Measurements from ENCODE around the gene CTNND2. TPM values are rescaled to one million over a fixed set of nuclear protein-coding genes. Genes with fewer than 3 reads are reported as not detected.

The CTNND2 gene
- total RNA-seq, 1 donor from 2014 or later, result 10.1 TPM

DNA sequence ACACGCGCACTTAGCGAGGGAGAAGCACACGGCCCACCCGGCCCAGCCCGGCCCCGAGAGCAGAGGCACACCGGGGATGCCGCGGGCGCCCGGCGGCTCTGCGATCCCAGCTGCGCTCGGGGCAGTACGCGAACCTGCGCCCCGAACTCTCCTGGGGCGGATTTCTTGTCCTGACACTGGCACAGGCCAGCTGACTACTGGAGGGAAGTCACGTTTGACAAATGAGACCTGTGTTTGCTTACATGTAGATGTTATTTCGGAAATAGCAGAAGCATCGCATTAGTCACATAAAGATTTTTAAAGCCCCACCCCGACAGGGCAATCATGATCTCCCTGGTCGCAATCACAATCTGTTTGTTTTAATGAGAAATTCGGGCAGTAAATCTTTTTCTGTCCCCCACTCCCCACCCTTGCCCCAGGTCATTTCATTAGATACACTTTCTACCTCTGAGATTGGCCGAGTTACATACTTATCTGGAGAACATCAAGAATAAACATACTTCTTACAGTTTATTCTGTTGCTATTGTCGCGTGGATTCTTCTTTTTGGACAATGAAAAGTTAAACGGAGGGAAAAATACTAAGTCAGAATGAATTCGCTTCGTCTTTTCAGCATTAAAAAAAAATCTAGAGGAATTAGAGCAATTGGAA, 518.9 kb downstream of the CTNND2 start:
- intact Hi-C loops (cut with DNase I), result no loop called here
- DNase-seq (ENCODE audit: low spot score), result no peak
- ATAC-seq, result peak; percentile 25

DNA sequence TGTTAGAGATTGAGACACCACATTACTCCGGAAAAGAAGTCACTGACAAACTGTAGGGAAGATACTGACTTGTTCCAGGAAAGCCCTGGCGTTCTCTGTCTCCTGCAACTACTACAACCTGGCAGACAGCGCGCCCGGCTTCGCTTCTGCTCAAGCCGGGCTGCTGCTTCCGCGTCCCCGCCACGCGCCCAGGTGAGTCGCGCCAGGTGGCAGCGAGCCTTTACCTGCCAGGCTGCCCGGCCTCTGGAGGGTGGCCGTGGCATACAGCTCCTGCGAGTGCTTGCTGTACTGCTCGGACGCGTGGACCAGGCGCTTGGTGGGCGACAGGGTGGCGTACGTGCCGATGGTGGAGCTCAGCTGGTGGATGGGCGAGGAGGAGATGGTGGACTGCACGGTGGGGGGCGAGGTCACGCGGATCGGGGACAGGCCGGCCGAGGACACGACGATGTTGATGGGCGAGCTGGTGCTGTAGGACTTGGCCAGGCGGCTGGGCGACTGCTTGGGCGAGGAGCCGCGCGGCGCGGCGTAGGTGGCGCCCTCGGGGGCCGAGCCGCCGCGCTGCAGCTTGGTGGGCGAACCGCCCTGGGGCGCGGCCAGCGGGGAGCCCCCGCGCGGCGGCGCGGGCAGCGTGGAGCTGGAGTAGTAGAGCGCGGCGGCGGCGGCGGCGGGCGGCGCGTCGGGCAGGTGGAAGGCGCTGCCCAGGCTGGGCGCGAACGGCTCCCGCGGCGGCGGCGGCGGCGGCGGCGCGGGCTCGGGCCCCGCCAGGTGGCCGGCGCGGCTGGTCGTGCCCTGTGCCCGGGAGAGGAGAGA, 519.6 kb downstream of the CTNND2 start:
- DNase-seq (ENCODE audit: low spot score), result no peak
- intact Hi-C loops (cut with DNase I), result no loop called here
- ATAC-seq, result peak; percentile 49

DNA sequence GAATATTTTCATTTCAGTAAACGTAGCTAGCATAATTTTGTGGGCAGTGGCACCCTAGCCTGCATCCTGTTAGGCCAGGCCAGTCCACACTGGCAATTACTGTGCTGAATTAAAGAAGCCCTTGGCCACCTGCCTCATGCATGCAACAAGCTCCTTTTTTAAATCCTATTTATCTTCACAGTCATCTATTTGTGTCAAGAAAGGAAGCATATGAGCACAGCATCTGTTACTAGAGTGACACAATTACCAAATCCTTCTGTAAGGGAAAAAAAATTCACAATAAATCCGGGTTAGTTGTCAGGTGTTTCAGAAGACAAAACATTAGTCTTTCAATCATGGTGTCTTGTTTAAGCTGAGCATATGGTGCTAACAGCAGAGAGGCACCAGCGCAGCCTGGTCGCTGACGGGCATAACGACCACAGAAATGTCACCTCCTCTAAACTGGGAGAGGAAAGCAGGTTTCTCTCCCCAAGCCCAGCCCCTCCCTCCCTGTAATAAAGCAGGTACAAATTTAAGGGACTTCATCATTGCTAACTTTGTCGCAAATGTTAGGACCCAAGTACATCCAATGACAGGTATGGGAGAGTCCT, 520.6 kb downstream of the CTNND2 start:
- no peak for DNase-seq (ENCODE audit: low spot score)
- ATAC-seq, result no peak
- intact Hi-C loops (cut with DNase I), result no loop called here

DNA sequence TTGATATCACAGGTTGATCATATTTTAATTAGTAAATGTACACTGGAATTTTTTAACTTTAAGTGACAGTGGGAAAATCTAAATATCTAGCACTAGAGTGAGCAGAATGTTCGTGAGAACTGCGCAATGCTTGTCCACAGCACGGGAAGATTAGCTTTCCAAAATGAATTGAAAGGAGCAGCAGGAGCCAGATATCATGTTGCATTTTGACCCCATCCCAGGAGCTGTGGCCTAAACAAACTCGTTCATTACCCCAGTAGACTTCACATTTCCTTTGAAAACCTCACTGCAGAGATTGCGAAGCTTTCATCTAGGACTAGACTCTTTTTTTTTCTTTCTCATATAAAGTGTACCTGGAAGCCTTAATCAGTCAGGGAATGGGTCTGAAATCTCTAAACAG, 525.8 kb downstream of the CTNND2 start:
- intact Hi-C loops (cut with DNase I), result no loop called here
- ATAC-seq (peak; percentile 87), DNase-seq (ENCODE audit: low spot score) (no peak)

DNA sequence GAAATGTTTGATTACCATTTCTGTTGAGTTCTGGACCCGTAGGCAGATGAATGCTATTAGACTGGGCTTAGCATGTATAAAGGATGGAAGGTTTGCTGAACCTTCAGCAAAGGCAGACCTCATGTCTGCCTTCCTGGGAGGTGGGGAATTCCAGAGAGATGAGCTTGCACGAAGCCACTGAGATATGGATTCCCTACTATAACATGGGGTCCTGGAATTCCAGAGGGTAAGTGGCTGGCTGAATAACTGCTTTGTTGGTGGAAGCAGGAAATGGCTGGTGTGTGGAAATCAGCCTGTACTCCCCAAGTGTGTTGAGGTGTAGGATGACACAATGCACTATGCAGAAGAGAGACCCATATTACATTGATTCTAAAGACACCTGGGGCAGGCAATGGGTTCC, 526.4 kb downstream of the CTNND2 start:
- intact Hi-C loops (cut with DNase I), result no loop called here
- ATAC-seq (peak; percentile 28), DNase-seq (ENCODE audit: low spot score) (no peak)

DNA sequence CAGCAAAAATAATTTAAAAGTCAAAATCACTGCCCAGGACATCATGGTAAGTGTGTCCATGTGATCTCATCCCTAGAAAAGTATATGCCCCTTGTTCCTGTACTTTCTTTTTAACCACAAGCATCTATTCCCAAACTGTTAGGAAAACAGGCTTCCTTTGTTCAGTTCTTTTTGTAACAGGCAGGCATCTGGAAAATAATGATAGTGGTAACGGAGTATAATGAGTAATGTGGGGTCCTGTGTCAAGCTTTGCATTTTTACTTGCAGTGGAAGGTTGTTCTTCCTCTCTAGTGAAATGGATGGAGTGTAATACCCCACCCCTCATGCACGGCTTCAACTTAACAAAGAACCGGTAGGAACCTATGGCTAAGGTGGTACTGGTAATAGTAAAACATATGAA, 532.1 kb downstream of the CTNND2 start:
- intact Hi-C loops (cut with DNase I), result no loop called here
- ATAC-seq (peak; percentile 51), DNase-seq (ENCODE audit: low spot score) (no peak)

DNA sequence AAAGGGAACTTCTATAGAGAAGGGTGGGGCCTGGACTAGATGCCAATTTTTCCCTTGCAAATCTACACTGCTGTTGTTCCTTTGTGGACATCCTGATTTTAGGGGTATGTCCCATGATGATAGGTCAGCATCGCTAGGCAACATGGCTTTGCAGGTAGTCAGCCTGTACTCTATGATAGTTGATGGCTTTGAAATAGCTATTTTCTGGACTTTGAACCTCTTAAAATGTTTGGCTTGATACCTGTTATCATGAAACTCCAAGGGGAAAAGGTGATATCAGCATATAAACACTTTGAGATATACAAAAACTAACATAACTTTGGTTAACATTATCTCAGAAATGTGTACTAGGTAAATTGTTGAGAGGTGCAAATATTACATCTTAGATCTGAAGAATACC, 533.2 kb downstream of the CTNND2 start:
- intact Hi-C loops (cut with DNase I), result no loop called here
- DNase-seq (ENCODE audit: low spot score) (no peak), ATAC-seq (no peak)

DNA sequence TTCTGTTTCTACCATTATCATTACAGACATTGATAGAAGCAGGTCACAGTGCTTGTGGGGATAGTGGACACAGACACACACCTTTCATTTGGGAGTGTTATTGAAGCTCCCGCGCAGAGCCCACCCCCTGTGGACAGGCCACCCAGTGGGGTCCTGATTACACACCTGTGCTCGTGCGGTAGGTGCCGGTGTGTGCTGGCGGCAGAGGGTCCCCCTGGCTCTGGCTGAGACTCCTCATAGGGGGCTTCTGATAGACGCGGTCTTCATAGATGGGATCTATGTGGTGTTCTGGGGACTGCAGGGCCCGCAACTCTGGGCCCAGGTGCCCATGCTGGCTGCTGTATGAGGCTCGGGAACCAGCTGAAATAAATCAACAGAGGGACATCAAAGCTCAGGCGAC, 539.7 kb downstream of the CTNND2 start:
- no peak for DNase-seq (ENCODE audit: low spot score)
- no peak for ATAC-seq
- intact Hi-C loops (cut with DNase I), result no loop called here

DNA sequence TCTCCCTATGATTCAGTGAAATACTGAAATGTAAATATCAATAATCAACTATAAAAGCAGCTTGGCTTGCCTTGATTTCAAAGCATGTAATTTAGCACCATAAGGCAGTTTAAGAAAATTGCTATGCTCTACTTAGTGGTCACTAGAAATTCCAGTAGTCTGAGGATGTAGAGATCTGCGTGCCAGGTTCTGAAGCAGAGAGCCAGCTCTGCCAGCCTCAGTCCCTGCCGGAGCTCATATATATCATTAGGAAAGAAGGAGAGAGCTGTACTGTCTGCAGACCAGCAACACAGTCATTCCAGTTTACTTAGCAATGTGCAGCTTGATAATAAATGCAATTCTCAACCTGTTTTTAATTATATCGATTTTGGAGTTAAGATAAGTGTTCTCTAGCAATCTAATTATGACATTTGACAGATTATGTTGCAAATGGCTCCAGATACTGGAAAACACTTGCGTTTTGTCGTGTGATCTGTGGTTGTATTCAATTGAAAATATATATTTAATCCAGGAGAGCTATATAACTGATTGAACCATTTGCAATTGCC, 540.5 kb downstream of the CTNND2 start:
- no peak for ATAC-seq
- intact Hi-C loops (cut with DNase I), result no loop called here
- DNase-seq (ENCODE audit: low spot score), result no peak

DNA sequence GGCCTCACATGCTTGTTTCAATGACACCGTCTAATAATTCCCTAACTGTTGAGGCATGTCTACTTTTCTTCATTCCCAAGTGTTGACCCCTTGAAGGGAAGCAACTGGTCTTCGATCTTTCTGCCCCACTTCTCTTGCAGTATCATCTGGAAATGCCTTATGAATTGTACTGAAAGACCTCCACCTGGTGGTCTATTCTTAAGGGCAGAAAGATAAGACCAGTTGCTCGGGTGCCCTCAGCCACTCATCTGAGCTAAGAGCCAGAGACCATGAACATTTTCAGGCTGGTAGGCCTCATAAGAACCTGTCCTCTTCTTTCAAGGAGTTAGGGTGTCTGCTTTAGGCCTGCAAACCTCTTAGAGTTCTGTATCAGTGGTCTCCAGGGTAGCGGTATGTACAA, 542.5 kb downstream of the CTNND2 start:
- ATAC-seq (no peak), DNase-seq (ENCODE audit: low spot score) (no peak)
- intact Hi-C loops (cut with DNase I), result no loop called here

DNA sequence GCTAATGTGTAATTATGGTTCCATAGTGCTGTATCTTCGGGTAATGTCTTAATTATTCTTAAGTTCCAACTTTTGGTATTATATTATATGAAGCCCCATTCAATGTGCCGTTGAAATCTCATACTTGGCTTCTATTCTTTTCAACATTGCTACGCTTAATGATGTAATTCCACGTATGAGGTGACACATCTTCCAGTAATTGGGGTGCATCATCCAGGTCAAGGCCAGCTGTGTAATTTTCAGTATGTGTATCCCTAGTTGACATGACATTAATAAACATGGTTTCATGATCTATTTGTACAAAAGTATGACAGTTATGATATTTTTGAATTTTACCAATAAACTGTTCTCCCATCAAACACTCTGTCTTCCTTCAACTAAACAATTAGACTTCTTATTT, 546.3 kb downstream of the CTNND2 start:
- DNase-seq (ENCODE audit: low spot score), result no peak
- ATAC-seq, result no peak
- intact Hi-C loops (cut with DNase I), result no loop called here

DNA sequence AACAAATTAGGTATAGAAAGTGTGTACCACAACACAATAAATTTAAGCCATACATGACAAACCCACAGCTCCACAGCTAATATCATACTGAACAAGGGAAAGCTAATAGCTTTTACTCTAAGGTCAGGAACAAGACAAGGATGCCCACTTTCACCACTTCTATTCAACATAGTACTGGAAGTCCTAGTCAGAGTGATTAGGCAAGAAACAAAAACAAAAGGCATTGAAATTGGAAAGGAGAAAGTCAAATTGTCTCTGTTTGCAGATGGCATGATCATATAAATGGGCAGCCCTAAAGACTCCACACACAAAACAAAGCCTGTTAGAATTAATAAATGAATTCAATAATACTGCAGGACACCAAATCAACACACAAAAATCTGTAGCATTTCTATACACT, 548.8 kb downstream of the CTNND2 start:
- DNase-seq (ENCODE audit: low spot score), result no peak
- no peak for ATAC-seq
- intact Hi-C loops (cut with DNase I), result no loop called here

DNA sequence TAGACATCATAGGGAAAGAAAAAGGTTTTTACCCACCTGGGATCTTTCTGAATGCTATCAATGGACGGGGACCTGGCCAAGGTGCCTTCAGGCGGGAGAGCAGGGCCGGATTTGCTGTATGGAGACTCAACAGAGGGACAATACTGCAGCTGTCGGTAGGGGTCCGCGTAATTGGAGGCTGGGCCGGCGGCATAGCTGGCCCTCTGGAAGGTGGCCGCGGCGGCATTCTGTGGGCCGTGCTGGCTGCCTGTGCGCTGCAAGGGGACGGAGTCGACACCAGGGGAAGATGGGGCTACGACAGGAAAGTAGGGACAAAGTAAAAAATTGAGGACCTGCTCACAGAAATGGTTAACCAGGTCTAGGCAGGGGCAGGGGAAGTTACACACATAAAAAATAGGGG, 557.9 kb downstream of the CTNND2 start:
- intact Hi-C loops (cut with DNase I), result no loop called here
- ATAC-seq, result no peak
- no peak for DNase-seq (ENCODE audit: low spot score)

DNA sequence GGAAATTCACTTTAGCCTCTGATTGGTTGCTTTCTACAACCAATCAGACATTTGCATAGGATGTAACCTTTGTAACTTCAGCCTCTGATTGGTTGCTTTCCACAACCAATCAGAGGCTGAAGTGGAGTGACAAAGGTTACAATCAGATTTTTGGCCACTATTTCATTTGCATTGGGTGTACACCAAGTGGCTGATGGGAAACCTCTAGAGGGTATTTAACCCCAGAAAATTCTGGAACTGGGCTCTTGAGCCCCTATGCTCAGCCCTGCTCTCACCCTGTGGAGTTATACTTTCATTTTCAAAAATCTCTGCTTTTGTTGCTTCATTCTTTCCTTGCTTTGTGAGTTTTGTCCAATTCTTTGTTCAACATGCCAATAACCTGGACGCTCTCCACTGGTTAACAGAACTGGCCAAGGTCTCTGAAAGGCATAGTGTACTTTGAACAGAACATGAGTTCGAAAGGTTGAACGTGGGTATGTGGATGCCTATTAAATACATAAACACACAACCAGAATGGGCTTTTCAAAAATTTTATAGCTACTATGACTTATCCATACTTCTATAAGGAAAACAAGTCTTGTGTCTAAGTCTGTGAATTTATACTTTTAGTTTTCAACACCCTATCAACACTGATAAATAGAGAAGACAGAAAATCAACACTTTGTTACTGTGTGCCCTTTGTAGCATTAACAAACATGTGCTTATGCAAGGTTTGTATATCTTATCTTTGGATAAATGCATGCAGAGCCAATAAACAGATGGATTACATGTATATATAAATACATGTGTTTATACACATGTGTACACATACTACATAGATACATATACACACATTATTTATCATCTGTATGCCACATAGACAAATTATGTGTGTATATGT, 568.1 kb downstream of the CTNND2 start:
- no peak for ATAC-seq
- intact Hi-C loops (cut with DNase I), result no loop called here
- DNase-seq (ENCODE audit: low spot score), result no peak

DNA sequence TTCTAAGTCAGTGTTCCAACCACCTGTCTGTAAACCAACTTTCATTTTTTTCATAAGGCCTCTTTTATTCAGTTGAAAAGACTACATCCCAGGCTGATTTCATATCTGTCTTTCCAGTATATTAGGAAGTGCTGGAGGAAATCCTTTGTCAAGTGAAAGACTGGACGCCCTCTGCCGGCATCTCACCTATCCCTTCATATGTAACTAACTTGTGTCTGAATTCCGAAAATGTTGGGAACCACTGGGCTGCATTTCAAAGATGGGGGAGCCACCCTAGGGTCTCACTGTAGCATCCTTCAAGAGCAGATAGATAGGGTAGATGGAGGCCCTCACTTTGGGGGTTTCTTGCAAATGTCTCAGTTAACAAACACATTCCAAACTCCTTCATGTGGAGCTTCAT, 569.8 kb downstream of the CTNND2 start:
- intact Hi-C loops (cut with DNase I), result no loop called here
- ATAC-seq, result no peak
- DNase-seq (ENCODE audit: low spot score), result no peak

DNA sequence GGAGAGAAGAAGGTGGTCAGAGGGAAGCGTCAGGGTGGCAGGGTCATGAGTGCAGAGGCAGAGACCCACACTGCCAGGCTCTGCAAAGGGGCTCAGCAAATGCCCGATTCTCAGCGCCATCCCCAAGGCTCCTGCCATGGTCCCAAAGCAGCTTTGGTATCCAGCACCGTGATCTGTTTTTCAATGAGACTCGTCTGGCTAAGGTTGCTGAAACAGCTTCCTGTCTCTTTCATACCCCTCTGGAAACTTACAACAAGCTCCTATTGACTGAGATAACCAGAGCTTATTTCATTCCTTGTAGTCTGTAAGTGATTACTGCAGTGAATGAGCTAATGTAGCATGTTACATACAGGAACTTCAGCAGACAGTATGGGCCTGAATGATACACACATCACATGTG, 574.6 kb downstream of the CTNND2 start:
- ATAC-seq, result no peak
- intact Hi-C loops (cut with DNase I), result no loop called here
- DNase-seq (ENCODE audit: low spot score), result no peak

DNA sequence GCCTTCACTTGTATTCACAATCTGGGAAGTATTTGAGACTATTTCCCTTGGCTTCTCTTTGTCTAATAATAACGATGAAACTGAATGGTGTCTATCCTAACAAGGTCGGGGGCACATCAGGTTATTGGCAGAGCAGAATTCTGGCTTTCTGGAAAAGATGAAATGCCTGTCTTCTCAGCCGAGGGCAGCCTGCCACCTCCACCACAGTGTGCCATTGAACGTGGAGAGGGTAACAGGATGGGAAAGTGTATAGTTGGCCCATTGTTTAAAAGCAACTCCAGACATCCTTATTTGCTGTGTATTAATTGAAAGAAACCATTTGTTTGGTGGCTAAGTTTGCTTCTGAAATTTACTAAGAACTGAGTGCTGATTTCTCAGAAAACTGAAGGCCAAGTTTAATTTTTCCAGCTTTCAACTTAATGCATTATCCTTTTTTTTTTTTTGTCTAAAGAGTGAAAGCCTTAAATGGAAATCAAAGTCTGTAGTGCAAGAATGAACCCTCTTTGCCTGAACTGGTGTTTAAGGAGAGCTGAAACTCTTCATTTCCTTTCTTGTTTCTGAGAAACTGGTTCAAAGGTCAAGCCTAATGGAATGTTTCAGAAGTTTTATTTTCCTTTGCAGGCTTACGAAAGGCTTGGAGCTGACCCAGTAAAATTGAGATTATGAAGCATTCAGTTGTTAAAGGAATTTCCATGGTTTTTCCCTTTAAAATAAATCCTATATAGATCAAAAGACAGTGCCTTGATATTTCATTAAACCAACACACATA, 579.5 kb downstream of the CTNND2 start:
- DNase-seq (ENCODE audit: low spot score), result no peak
- intact Hi-C loops (cut with DNase I), result no loop called here
- ATAC-seq, result peak; percentile 90

DNA sequence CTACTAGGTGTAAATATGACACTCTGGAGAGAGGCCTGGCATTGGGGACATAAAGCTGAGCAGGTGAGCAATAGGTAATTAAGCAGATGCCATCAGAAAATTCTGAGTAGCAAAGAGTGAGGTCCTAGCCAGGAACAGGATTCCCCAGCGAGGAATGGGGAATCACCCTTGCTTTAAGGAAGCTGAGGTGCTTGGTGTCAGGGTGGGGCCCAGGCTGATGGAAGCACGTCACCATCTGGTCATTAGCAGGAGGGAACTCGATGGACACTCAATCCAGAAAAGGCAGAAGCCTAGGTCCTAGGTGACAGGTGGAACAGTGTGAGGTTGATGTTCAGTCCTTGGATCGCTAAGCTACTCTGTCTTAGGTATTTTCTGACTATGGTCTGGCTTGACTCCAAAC, 580.5 kb downstream of the CTNND2 start:
- ATAC-seq (no peak), DNase-seq (ENCODE audit: low spot score) (no peak)
- intact Hi-C loops (cut with DNase I), result no loop called here

DNA sequence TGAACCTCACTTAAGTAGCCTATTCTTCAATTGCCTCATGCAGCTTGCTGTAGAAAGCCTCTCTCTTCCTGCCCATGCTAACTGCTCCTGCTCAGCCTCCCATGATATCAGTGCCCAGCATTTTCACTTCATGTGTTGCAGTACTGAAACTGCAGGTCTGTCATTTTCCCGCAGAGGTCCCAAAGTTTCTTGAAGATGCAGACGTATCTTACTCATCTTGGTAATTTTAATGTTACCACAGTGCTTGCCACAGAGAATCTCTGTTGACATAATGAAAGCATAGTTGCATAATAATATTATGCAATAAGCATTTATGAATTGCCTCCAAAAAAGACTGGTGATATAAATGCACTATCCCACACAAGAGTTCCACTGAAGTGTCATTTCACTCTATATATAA, 582.1 kb downstream of the CTNND2 start:
- DNase-seq (ENCODE audit: low spot score), result no peak
- intact Hi-C loops (cut with DNase I), result no loop called here
- ATAC-seq, result peak; percentile 81
